ENCODE results near the gene AEBP2.
"Not testable (repeated sequence)": the region's sequence is repeated elsewhere in the genome, so short reads cannot be mapped to it uniquely, and the experiment has no call there.

The AEBP2 gene

DNA sequence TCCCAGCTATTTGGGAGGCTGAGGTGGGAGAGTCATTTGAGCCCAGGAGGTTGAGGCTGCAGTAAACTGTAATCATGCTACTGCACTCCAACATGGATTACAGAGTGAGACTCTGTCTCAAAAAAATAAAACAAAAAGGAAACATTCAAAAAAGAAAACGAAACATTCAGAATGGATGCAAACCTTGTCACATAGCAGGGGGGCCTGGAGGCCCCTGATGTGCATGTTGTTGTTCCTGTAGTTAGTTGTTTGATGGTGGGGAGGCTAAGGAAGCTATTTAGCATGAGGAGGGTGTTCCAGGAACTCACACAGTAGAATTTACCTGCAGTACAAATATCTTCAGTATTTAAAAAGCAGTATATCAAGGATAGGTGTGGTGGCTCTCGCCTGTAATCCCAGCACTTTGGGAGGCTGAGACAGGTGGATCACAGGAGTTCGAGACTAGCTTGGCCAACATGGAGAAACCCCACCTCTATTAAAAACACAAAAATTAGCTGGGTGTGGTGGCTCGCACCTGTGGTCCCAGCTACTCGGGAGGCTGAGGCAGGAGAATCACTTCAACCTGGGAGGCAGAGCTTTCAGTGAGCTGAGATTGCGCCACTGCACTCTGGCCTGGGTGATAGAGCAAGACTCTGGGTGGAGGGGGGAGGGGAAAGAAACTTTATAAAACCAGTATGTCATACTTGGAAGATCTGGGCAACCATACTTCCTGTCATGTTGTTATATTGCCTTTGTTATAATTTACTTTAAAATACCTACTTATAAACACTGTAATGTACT, 17.6 kb upstream of the AEBP2 start:
- DNase-seq = no peak

DNA sequence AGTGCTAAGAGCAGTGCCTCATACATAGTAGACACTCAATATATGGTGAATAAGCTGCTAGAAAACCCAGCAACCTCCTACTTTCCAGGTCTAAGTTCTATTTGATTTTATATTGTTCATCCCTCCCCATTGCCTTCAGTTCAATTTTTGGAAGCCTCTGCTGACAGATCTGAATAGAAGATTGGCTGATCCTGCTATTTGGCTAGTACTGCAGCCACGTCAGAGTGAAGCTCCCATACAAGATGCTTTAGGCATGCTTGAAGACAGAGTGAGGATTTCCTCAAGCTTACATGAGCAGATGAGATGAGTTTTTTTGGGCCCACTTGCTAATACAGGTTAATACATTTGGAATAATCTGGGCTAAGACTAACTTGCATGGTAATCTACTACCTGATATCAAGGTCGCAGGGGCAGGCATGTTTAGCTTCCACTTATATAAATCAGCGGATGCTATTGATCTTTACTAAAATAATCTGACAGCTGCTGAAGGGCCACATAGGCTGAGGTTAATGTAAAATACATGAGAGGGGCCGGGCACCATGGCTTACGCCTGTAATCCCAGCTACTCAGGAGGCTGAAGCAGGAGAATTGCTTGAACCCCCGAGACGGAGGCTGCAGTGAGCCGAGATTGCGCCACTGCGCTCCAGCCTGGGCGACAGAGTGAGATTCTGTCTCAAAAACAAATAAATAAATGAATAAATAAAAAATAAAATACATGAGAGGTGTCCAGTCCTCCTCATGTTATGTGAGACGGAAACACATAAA, 15.9 kb upstream of the AEBP2 start:
- DNase-seq = no peak

DNA sequence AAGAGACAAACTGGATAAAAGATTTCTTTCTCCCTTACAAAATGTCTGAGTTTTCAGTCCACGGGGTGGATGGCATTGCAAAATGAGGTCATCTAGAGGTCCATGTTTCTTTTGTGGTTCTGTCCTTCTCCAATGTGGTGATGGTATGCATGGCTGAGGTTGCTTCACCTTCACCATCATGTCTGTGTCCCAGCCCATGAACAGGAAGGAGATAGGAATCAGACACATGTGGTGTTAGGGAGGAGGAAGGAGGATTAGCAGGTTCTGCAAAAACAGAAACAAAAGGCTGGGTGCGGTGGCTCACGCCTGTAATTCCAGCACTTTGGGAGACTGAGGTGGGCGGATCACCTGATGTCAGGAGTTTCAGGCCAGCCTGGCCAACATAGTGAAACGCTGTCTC, 11.0 kb upstream of the AEBP2 start:
- DNase-seq = no peak

- not testable (repeated sequence) for DNase-seq
Measured at GRCh38 chr12:19429491-19429890, 9.8 kb upstream of the AEBP2 start.

DNA sequence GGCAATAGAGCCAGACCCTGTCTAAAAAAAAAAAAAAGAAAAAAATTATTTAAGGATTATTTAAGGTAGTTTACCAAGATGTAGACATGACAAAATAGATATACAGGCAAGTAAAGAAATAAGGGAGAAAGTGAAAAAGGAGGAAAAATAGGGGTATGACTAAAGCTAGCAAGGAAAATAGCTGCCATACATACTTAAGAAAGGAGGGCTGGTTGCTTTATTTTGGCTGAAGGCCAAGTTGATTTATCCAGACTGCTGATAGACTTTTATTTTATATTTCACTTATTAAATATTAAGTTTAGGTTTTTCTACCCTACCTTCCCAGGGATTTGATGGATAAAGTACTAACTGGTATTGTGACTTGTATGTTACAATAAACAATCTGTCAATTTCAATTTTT, 8.3 kb upstream of the AEBP2 start:
- no peak for DNase-seq

DNA sequence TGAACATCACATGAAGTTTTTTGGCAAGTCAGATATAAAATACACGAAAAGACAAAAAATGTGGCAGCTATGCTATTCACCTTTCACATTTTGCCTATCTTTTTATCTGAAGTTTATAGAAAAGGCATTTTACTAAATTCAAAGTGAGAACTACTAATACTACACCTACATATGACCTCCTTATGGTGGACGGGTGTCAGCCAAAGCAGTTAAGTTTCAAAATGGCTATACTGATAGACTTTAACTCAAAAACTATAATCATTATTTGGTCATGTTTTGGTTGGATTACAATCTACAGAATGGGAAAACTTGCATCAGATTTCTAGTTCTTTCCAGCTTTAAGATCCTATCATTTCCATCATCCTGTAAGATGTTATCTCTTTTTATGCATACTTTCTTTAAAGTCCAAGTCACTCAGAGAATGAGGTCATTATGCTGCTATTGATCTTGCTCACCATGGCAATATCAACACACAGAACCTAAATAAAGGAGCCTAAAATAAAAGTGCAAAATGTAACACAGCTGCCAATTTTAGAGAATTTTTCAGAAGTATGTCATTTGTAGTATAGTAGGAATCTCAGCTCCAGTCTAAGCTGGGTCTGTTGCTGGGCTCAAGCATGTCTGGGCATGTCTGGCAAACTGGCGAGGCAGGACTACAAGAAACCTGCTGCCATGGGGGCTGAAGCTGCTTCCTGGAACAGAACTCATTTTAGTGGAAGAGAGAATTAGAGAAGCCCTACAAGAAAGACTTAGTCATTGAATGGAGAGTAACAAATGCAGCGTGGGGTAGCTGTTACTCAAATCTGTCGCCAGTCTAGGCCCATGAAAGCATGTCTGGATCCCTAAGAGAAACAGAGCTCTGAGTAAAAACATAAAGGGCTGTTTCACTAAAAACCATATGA, 7.6 kb upstream of the AEBP2 start:
- no peak for DNase-seq

- no peak for DNase-seq
Measured at GRCh38 chr12:19432309-19433170, 6.8 kb upstream of the AEBP2 start.

GRCh38 chr12:19434538-19434937, 4.8 kb upstream of the AEBP2 start:
- DNase-seq = no peak

DNA sequence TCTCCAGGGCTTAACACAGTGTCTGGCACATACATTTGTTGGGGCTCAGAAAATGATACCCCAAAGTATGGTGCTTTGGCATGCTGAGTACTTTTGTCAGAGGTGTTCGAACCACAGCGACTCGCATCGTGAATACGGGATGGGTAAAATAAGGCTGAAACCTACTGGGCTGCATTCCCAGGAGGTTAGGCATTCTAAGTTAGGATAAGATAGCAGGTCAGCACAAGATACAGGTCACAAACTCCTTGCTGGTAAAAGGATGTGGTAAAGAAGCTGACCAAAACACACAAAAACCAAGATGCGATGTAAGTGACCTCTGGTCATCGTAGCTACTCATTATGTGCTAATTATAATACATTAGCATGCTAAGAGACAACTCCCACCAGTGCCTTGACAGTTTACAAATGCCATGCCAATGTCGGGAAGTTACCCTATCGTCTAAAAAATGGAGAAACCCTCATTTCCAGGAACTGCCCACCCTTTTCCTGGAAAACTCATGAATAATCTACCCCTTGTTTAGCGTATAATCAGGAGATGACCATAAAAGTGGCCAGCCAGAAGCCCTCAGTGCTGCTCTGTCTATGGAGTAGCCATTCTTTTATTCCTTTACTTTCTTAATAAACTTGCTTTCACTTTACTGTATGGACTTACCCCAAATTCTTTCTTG, 3.3 kb upstream of the AEBP2 start:
- no peak for DNase-seq

- DNase-seq = no peak
Measured at GRCh38 chr12:19436931-19437330, 2.4 kb upstream of the AEBP2 start.

DNA sequence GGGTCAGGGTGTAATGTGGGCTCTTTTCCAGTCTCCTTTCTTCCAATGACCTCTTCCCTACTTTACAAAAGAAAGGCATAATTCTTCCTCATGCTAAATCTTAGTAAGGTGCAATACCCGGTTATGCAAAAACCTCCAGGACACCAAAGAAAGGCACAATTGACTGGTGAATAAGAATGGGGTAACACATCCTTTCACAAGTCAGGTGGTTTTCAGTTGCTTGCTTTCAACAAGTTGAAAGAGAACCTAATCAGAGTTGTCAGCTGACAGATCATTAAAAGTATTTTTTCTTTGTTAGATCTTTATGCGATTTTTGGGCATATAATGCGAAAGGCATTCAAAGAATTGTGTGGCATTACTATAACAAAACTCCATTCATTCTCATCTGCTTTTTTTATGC, 1.3 kb upstream of the AEBP2 start:
- no peak for DNase-seq

DNA sequence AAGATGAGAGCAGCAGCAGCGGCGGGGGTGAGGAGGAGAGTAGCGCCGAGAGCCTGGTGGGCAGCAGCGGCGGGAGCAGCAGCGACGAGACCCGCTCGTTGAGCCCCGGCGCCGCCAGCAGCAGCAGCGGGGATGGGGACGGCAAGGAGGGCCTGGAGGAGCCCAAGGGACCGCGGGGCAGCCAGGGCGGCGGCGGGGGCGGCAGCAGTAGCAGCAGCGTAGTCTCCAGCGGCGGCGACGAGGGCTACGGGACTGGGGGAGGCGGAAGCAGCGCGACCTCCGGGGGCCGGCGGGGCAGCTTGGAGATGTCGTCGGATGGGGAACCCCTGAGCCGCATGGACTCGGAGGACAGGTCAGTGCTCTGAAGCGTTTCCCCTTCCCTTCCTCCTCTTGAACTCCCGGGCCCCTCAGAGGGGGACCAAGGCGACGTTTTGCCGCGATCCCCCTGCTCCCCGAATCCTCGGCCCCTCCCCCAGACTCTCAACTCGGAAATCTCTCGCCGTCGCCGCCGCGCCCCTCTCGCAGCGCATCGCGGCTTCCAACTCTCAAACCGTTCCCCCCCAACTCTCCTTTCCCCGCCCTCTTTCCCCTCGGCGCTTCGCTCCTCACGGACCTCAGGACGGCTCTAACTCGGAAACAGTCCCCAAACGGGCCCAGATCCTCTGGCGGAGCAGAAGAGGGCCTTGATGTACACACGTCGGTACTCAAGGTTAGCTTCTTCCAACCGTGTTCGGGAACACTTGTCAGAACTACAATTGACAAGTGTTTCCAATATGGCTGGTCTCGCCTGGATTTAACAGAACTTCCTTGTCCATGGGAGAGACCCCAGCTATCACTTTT, 947 bp downstream of the AEBP2 start:
- peak; percentile 51 for DNase-seq

DNA sequence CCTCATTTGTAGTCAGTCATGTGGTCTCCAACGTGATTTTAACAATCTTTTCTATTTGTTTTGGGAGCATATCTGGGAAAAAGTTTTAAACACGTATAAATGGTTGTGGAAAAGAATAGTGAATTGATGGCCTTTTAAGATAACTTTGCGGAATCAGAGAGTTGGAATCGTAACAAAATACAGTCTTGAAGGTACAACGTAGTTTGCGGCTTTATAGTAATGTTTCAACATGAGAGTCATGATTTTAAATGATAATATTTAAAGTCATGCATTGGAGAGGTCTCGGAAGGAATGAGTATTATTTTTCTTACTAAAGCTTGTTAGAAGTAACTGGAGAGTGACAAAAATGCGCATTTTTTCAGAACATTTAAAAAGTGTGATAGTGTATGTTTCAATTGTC, 1.6 kb downstream of the AEBP2 start:
- DNase-seq = no peak

GRCh38 chr12:19443585-19443984, 4.3 kb downstream of the AEBP2 start:
- no peak for DNase-seq

- no peak for DNase-seq
Measured at GRCh38 chr12:19444097-19444496, 4.8 kb downstream of the AEBP2 start.

GRCh38 chr12:19447386-19447785, 8.1 kb downstream of the AEBP2 start:
- no peak for DNase-seq

- no peak for DNase-seq
Measured at GRCh38 chr12:19449814-19450213, 10.5 kb downstream of the AEBP2 start.

- DNase-seq = no peak
Measured at GRCh38 chr12:19450362-19450761, 11.1 kb downstream of the AEBP2 start.

- no peak for DNase-seq
Measured at GRCh38 chr12:19451196-19451595, 11.9 kb downstream of the AEBP2 start.

DNA sequence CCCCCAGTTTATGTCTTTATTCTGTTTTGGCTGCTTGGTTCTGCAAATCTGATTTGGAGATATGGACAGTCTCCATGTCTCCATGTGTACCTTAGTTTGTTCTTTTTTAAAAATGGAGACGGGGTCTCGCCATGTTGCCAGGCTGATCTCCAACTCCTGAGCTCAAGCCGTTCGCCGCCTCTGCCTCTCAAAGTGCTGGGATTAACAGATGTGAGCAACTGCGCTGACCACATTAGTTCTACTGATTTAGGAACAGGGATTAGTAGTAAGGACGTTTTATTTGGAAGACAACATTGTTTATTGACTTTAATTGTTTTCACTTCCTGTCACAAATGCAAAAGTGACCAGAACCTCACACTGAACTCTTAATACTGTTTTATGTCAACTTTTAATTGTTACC, 14.7 kb downstream of the AEBP2 start:
- no peak for DNase-seq

DNA sequence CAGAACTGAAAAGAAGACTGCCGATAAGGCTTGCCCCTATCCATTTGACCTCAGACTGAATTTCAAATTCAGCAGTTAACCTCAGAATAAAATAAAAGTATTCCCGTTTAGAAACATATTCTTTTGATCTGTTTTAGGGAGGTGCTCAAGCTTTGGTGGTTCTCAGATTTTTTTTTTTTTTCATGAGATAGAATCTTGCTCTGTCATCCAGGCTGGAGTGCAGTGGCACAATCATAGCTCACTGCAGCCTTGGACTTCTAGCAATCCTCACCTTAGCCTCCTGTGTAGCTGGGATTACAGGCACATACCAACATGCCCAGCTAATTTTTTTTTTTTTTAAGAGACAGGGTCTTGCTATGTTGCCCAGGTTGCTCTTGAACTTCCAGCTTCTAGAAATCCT, 15.5 kb downstream of the AEBP2 start:
- DNase-seq = no peak

All from midbrain (tissue), 1 donor.